Right lobe of liver (tissue), 6 donors: Measurements from ENCODE around the gene GPATCH2. TPM values are rescaled to one million over a fixed set of nuclear protein-coding genes. Genes with fewer than 3 reads are reported as not detected.

ENCODE experiments used
- ATAC-seq, 4 donors: fragments of 200-7000 bp; cut with Tn5 transposase; one replicate each; pipeline ENCODE4 v1.9.1; 2020; ENCODE audit warnings: mild to moderate bottlenecking in 4 of 4, moderate library complexity in 4 of 4
- DNase-seq, 3 donors: peaks; one replicate each; pipeline ENCODE4 v3.0.0-alpha.2; 2020
- H3K27ac ChIP-seq, 3 donors: fragments of 200-600 bp; one replicate each; pipeline ENCODE4 v1.8.0; 2022
- H3K27me3 ChIP-seq, 2 donors: fragments of 200-600 bp; one replicate each; pipeline ENCODE4 v1.8.0; 2022
- H3K36me3 ChIP-seq, 4 donors: fragments of 200-600 bp; sonication (generic) in 1 of 4; one replicate each; pipeline versions ENCODE4 v1.5.1 to v1.8.0; 2017 to 2022; ENCODE audit warnings: control low read depth in 1 of 4
- H3K4me1 ChIP-seq, 4 donors: fragments of 200-600 bp; sonication (generic) in 1 of 4; one replicate each; pipeline versions ENCODE4 v1.5.1 to v1.8.0; 2017 to 2022; ENCODE audit warnings: control low read depth in 1 of 4
- H3K4me3 ChIP-seq, 3 donors: fragments of 200-600 bp; one replicate each; pipeline ENCODE4 v1.8.0; 2022
- H3K9me3 ChIP-seq, 4 donors: fragments of 200-600 bp; sonication (generic) in 1 of 4; one replicate each; pipeline versions ENCODE4 v1.5.1 to v1.8.0; 2017 to 2022; ENCODE audit warnings: control low read depth in 1 of 4
- POLR2A ChIP-seq: fragments of 450-650 bp; IDR thresholded peaks from one replicate; pipeline ENCODE4 v1.6.1; 2017; ENCODE audit warnings: antibody characterized with exemption, mild to moderate bottlenecking
- WGBS: methylation state at CpG from one replicate; pipeline ENCODE4 v1.1.6; 2018; ENCODE audit warnings: low coverage, low lambda C conversion rate; ENCODE audit not compliant: insufficient coverage; ENCODE audit errors: missing lambda C conversion rate; 5-methylcytosine and 5-hydroxymethylcytosine counted together
- intact Hi-C, 2 donors: fragments of 100-400 bp; cut with DNase I; formaldehyde crosslinking; loops; one replicate each; pipeline versions ENCODE4 v1.11.2 to v1.14.1; 2022
- total RNA-seq, 6 experiments: library from RNA; depleted of rRNA in 2 of 6; stranded (reverse); fragments of >200 nt in 2 of 6; fragmentation: NEBNext Ultra II Directional in 3 of 6; extraction: Animal tissue kit (Norgen Biotek cat#: 25700) in 3 of 6; gene quantifications; one replicate each; pipeline versions ENCODE4 v1.1.0 to v1.2.4, GENCODE V29; 2016 to 2023
- TF ChIP-seq, protein P1 (sequence below), 4 donors: fragments of 200-600 bp in 3 of 4; fragments of 450-650 bp in 1 of 4; IDR thresholded peaks; one replicate each; pipeline versions ENCODE4 v1.5.1 to v1.8.0; 2016 to 2022; ENCODE audit warnings: antibody characterized with exemption in 4 of 4, mild to moderate bottlenecking in 2 of 4
- donor health status: DM: no; HTN: yes; CAD: no.
- donor health status: DM: no; HTN: no; CAD: no.
- donor health status: DM: no; HTN: no; CAD: no.
- donor health status: DM: no; HTN: yes; CAD: no.
- donor health status: DM: no; HTN: yes; CAD: no.

The GPATCH2 gene
- total RNA-seq, 6 experiments from 2014 or later, result 3.3 to 6.6 (median 4.6) TPM

- Histone ChIP-seq H3K9me3 (no peaks in the 10 kb centered on the region), H3K27ac (no peak overlapping the region), H3K4me3 (no peak overlapping the region), H3K27me3 (no peaks in the 10 kb centered on the region), H3K36me3 (no peaks in the 10 kb centered on the region), H3K4me1 (peaks cover 0 to 10% (median 3%) of the 10 kb centered on the region in 4 donors)
- ATAC-seq, result no peak
- intact Hi-C loops, result no loop called here
- TF ChIP-seq POLR2A, result no peak
- TF ChIP-seq, protein P1, sequence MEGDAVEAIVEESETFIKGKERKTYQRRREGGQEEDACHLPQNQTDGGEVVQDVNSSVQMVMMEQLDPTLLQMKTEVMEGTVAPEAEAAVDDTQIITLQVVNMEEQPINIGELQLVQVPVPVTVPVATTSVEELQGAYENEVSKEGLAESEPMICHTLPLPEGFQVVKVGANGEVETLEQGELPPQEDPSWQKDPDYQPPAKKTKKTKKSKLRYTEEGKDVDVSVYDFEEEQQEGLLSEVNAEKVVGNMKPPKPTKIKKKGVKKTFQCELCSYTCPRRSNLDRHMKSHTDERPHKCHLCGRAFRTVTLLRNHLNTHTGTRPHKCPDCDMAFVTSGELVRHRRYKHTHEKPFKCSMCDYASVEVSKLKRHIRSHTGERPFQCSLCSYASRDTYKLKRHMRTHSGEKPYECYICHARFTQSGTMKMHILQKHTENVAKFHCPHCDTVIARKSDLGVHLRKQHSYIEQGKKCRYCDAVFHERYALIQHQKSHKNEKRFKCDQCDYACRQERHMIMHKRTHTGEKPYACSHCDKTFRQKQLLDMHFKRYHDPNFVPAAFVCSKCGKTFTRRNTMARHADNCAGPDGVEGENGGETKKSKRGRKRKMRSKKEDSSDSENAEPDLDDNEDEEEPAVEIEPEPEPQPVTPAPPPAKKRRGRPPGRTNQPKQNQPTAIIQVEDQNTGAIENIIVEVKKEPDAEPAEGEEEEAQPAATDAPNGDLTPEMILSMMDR (IDR thresholded peaks at IDR 0.05), result no peak
- WGBS, result 27% methylated on average over 3 of the region's 3 CpGs
- DNase-seq, result no peak
Measured at GRCh38 chr1:217627431-217627830, 3.5 kb downstream of the GPATCH2 start.

GRCh38 chr1:217626321-217626720 is 4.6 kb downstream of the GPATCH2 start:
- no peak for ATAC-seq
- Histone ChIP-seq H3K27ac (no peak overlapping the region), H3K9me3 (no peaks in the 10 kb centered on the region), H3K4me3 (no peak overlapping the region), H3K27me3 (no peaks in the 10 kb centered on the region), H3K4me1 (peaks cover 0 to 10% (median 3%) of the 10 kb centered on the region in 4 donors), H3K36me3 (no peaks in the 10 kb centered on the region)
- no peak for DNase-seq
- TF ChIP-seq, protein P1 (IDR thresholded peaks at IDR 0.05), result no peak
- TF ChIP-seq POLR2A, result no peak
- intact Hi-C loops, result no loop called here
- WGBS, result 93% methylated on average over 2 of the region's 2 CpGs

DNA sequence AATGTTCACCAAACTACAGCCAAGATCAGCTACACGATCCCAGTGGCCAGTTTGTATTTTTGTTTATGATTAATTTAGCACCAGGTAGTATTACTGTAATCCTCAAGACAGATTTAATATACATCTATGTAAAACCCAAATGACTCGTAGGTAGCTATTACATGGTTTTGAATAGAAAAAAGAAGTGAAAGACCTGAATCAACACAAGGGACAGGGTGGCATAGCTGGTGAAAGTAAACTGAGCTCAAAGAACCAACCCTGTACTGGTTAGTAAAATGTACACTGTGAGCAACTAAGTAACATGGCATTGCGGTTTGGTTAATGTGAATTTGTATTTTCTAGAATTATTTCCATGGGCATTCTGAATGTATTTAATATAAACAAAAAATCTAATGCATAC is 8.8 kb downstream of the GPATCH2 start:
- TF ChIP-seq, protein P1 (IDR thresholded peaks at IDR 0.05), result no peak
- Histone ChIP-seq H3K27me3 (no peaks in the 10 kb centered on the region), H3K4me3 (no peak overlapping the region), H3K27ac (no peak overlapping the region), H3K4me1 (no peaks in the 10 kb centered on the region), H3K36me3 (peaks cover 0 to 6% (median 2%) of the 10 kb centered on the region in 4 donors), H3K9me3 (no peaks in the 10 kb centered on the region)
- intact Hi-C loops, result no loop called here
- ATAC-seq (no peak), DNase-seq (no peak)
- 81% methylated on average over 3 of the region's 3 CpGs for WGBS

DNA sequence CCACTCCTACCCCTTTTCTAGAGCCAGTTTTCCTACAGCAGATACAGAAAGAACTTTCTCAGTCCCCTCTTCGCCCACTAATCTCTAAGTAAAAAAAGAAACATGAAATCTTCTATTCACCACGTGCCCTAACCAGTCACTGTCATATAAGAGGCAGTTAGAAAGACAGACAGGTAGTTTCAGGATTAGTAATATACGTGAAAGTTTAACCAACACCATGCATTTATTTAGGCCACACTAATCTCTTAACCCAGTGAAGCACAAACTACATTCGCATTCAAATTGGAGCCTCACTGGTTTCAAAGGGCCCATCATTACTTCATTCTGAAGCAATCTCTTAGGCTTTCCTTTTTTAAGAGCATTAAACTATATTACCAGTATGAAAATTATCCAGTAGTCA is 10.1 kb downstream of the GPATCH2 start:
- H3K27me3 ChIP-seq, result no peaks in the 10 kb centered on the region
- H3K4me3 ChIP-seq, result no peak overlapping the region
- H3K27ac ChIP-seq, result no peak overlapping the region
- no peak for ATAC-seq
- no peak for DNase-seq
- H3K9me3 ChIP-seq, result no peaks in the 10 kb centered on the region
- intact Hi-C loops, result no loop called here
- peaks cover 0 to 6% (median 2%) of the 10 kb centered on the region in 4 donors for H3K36me3 ChIP-seq
- TF ChIP-seq POLR2A, result no peak
- TF ChIP-seq, protein P1 (IDR thresholded peaks at IDR 0.05), result no peak
- no peaks in the 10 kb centered on the region for H3K4me1 ChIP-seq
- 85% methylated on average over 4 of the region's 4 CpGs for WGBS

GRCh38 chr1:217617126-217617525 is 13.8 kb downstream of the GPATCH2 start:
- H3K4me3 ChIP-seq, result no peak overlapping the region
- H3K27ac ChIP-seq, result no peak overlapping the region
- H3K9me3 ChIP-seq, result no peaks in the 10 kb centered on the region
- WGBS, result 94% methylated on average over 1 of the region's 1 CpG
- peaks cover 0 to 6% (median 2%) of the 10 kb centered on the region in 4 donors for H3K36me3 ChIP-seq
- ATAC-seq (no peak), DNase-seq (no peak)
- no peaks in the 10 kb centered on the region for H3K27me3 ChIP-seq
- intact Hi-C loops, result no loop called here
- TF ChIP-seq, protein P1 (IDR thresholded peaks at IDR 0.05), result no peak
- TF ChIP-seq POLR2A, result no peak
- H3K4me1 ChIP-seq, result no peaks in the 10 kb centered on the region
